ENCODE results near the gene SHC4.

SHC4 gene

DNA sequence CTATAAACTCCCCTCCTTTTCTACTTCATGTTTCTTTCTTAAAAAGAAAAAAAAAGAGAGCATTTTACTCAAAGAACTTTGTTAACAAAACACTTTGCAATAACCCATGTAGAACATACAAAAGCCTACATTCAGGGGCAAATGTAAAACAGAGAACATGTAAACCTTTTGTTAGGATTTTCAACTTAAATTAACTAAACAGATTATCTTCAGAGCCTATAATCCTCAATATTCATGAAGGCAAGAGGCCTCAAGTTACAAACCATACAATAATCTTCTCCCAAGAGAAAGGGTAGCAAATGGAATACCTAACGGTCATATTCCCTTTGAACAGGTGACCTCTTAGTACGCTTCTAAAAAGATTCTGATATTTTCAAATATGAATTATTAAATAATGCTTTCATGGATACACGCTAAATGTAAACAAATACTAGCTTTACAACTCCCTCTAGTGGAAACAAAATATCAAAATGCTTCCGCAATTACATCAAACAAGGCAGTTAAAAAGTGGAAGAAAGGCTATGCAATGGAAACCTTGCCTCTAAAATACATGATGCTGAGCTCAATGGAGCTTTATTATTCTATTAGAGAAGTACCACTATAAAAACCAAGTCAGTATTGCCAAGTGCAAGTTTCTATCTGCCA lies 162.8 kb downstream of the SHC4 start:
- no peak for DNase-seq (ENCODE audit: extremely low read depth, low read depth)
- TF ChIP-seq, protein P1, sequence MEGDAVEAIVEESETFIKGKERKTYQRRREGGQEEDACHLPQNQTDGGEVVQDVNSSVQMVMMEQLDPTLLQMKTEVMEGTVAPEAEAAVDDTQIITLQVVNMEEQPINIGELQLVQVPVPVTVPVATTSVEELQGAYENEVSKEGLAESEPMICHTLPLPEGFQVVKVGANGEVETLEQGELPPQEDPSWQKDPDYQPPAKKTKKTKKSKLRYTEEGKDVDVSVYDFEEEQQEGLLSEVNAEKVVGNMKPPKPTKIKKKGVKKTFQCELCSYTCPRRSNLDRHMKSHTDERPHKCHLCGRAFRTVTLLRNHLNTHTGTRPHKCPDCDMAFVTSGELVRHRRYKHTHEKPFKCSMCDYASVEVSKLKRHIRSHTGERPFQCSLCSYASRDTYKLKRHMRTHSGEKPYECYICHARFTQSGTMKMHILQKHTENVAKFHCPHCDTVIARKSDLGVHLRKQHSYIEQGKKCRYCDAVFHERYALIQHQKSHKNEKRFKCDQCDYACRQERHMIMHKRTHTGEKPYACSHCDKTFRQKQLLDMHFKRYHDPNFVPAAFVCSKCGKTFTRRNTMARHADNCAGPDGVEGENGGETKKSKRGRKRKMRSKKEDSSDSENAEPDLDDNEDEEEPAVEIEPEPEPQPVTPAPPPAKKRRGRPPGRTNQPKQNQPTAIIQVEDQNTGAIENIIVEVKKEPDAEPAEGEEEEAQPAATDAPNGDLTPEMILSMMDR (IDR thresholded peaks at IDR 0.05; ENCODE audit: low read depth, low read length, missing control alignments): peak; percentile 8
- no peak overlapping the region for H3K4me3 ChIP-seq (replicated peaks; ENCODE audit: low read depth, low read length)

DNA sequence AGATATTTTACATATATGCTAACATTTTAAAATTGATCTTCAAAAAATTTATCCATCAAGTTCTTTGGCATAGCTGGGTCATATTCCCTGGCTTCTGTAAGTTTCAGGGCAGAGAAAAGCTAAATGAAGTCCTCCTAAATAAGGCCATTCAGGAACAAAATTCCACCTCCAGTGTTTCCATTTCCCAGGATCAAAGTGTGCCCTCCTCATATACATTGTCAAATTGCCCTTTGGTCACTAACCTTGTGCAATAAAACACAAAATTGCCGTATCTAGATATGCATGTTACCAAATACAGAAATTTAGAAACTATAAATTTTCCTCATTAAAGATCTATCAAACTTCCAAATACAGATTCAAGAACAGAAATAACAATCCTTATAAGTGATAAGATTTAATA lies 163.5 kb downstream of the SHC4 start:
- DNase-seq (ENCODE audit: extremely low read depth, low read depth): no peak
- TF ChIP-seq, protein P1 (IDR thresholded peaks at IDR 0.05; ENCODE audit: low read depth, low read length, missing control alignments): no peak
- no peak overlapping the region for H3K4me3 ChIP-seq (replicated peaks; ENCODE audit: low read depth, low read length)

DNA sequence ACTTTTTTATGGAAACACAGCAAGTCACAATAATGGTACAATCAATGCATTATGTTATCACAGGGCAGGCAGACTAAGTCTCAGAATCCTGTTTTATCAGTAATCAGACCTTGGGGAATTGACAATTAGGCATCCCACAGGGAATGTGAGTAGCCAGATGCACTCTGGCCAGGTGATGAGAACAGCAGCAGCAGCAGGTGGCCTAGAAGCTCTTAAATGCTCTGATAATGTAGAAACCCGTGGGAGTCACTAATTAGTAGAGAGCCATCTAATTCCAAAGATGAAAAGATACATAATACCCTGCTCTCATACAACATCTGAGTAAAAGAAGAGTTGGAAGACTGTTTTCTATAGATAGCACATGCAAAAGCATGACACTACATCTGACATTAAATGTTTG lies 165.4 kb downstream of the SHC4 start:
- no peak overlapping the region for H3K4me3 ChIP-seq (replicated peaks; ENCODE audit: low read depth, low read length)
- DNase-seq (ENCODE audit: extremely low read depth, low read depth): no peak
- TF ChIP-seq, protein P1 (IDR thresholded peaks at IDR 0.05; ENCODE audit: low read depth, low read length, missing control alignments): no peak

DNA sequence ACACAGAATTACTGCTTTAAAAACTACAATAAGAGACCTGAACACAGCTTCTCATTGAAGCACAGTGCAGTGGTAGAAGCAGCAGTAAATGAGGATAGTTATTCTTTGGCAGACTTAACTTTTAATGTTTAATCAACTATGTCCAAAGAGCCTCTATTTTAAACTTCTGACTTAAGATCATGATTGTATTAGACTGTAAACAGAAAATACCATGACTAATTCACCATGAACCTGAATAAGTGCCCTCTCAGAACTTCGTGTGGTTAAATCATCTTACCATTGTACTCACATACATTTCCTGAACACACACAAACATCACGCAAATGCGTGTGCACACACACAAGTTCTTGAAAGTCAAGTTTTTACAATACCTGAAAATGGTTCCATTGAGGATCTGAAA lies 166.8 kb downstream of the SHC4 start:
- DNase-seq (ENCODE audit: extremely low read depth, low read depth): no peak
- no peak overlapping the region for H3K4me3 ChIP-seq (replicated peaks; ENCODE audit: low read depth, low read length)
- TF ChIP-seq, protein P1 (IDR thresholded peaks at IDR 0.05; ENCODE audit: low read depth, low read length, missing control alignments): no peak

DNA sequence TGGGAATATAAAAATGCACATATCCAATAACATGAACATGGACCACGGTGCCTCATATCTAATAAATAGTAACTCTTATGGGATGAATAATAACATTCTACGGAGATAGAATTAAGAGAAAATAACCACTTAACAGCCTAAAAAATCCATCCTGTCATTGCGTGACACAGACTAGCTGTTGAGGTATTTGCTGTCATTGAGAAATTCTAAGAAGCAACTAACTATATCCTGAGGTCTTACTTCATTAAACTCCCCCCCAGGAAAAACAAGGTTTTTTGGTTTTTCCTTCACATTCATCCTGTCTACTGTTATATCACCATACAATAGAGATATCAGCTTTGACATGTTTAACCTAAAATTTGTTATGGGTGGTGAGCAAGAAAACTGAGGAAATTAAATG lies 167.2 kb downstream of the SHC4 start:
- TF ChIP-seq, protein P1 (IDR thresholded peaks at IDR 0.05; ENCODE audit: low read depth, low read length, missing control alignments): no peak
- no peak for DNase-seq (ENCODE audit: extremely low read depth, low read depth)
- no peak overlapping the region for H3K4me3 ChIP-seq (replicated peaks; ENCODE audit: low read depth, low read length)

DNA sequence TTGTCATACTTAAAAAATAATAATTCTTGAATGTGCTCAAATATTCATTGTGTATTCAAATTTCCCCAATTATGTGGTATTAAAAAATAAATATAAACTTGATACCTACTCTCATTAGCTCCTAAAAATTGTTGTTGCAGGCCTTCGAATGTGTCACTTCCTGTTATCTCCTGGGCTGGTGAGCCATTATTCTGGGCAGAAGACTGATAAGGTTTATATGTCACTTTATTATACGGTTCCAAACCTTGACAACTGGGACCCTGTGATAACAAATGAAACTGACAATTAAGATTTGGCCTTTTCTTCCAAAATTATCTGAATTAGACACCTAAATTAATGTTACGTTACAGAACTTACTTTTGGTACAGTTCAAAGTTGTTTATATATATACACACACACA lies 167.8 kb downstream of the SHC4 start:
- TF ChIP-seq, protein P1 (IDR thresholded peaks at IDR 0.05; ENCODE audit: low read depth, low read length, missing control alignments): no peak
- no peak overlapping the region for H3K4me3 ChIP-seq (replicated peaks; ENCODE audit: low read depth, low read length)
- no peak for DNase-seq (ENCODE audit: extremely low read depth, low read depth)

DNA sequence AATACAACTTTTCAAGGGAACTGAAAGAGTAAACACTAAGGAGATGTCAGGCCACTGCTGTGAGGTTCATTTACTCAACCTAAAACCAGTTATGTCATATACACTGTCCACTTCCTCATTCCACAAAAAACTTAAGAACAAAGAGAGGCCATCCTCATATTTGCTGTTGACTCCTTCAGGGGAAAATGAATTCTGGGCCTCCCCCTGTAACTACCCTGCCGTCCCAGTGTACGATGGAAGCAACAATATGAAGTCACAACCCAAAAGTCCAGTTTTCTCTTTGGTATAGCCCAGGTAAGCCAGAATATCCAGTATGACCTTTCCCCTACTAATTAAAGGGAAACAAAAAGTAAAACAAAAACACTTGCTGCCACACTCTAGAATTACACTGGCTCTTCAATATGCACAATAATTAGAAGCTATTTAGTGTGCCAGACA lies 169.0 kb downstream of the SHC4 start:
- DNase-seq (ENCODE audit: extremely low read depth, low read depth): no peak
- no peak overlapping the region for H3K4me3 ChIP-seq (replicated peaks; ENCODE audit: low read depth, low read length)
- TF ChIP-seq, protein P1 (IDR thresholded peaks at IDR 0.05; ENCODE audit: low read depth, low read length, missing control alignments): no peak

Data from HFF-Myc (cell line).